IPS-NIHi7 (cell line): ENCODE measurements around the gene EEF1AKMT3.

ENCODE experiments used
- DNase-seq: peaks from one replicate; pipeline ENCODE4 v3.0.0; 2012; ENCODE audit warnings: mixed read lengths; ENCODE audit errors: extremely low spot score

Gene EEF1AKMT3

GRCh38 chr12:57735198-57735855, 37.1 kb upstream of the EEF1AKMT3 start:
- DNase-seq = no peak

- DNase-seq = peak; percentile 88
Measured at GRCh38 chr12:57735952-57736740, 36.3 kb upstream of the EEF1AKMT3 start.

GRCh38 chr12:57736741-57737466, 35.5 kb upstream of the EEF1AKMT3 start:
- DNase-seq = no peak

- DNase-seq = no peak
Measured at GRCh38 chr12:57737467-57738460, 34.6 kb upstream of the EEF1AKMT3 start.

- DNase-seq = peak; percentile 67
Measured at GRCh38 chr12:57738661-57739237, 33.7 kb upstream of the EEF1AKMT3 start, which contains the start of gene AGAP2. TSS of gene AGAP2 (minus strand) at chr12:57738742. CDS start at chr12:57738246, 496 bp downstream.

- no peak for DNase-seq
Measured at GRCh38 chr12:57739387-57739786, 33.0 kb upstream of the EEF1AKMT3 start.

GRCh38 chr12:57739914-57740538, 32.4 kb upstream of the EEF1AKMT3 start:
- DNase-seq = no peak

GRCh38 chr12:57740656-57741412, 31.6 kb upstream of the EEF1AKMT3 start:
- no peak for DNase-seq

- DNase-seq = no peak
Measured at GRCh38 chr12:57741413-57741789, 31.0 kb upstream of the EEF1AKMT3 start.

- DNase-seq = no peak
Measured at GRCh38 chr12:57741844-57742738, 30.3 kb upstream of the EEF1AKMT3 start.

GRCh38 chr12:57743769-57744168, 28.6 kb upstream of the EEF1AKMT3 start:
- DNase-seq = no peak

GRCh38 chr12:57744194-57744776, 28.1 kb upstream of the EEF1AKMT3 start:
- DNase-seq = peak; percentile 59

GRCh38 chr12:57744777-57745484, 27.5 kb upstream of the EEF1AKMT3 start, which contains the start of gene TSPAN31:
TSS of gene TSPAN31 (plus strand) at chr12:57745039. CDS start at chr12:57745155, 116 bp downstream.
- DNase-seq = peak; percentile 89

GRCh38 chr12:57745485-57745881, 26.9 kb upstream of the EEF1AKMT3 start:
- DNase-seq = no peak

GRCh38 chr12:57746025-57746424, 26.4 kb upstream of the EEF1AKMT3 start:
- DNase-seq = no peak

GRCh38 chr12:57749061-57749460, 23.4 kb upstream of the EEF1AKMT3 start:
- DNase-seq = no peak
